ENCODE data around the gene AIFM3.

DNA sequence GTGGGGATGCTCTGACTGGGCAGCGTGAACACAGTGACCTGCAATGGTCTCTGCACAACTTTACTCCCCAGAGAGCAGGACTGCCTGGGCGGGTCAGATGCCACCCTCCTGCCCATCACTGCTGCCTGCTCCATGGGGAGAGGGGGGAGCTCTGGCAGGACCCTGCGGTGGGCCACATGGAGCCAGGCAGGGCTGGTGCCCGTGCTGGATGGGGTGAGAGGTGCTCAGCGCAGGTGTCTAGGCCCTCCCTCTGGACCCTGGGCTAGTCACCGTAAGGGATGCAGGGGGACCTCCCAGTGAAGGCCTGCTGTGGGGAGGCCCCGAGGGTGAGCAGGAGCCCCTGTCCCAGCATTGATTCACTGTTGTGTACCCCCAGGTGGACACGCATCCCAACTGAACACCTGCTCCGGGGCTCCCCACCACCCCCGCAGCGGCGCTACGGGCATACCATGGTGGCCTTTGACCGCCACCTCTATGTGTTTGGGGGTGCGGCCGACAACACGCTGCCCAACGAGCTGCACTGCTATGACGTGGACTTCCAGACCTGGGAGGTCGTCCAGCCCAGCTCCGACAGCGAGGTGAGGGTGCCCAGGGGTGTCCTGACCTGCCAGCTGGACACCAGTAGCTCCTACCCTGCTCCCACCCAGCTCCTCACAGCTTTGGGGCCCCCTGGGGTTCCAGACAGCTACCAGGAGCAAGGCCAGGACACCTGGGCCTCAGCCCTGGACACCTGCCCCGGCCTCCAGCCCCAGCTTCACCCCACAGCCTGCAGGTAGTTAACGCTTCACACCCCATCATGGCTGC is 24.4 kb downstream of the AIFM3 start:
- no peak for TF ChIP-seq POLR2A (IDR thresholded peaks at IDR 0.05; ENCODE audit: low read length)
- no peak for TF ChIP-seq GATA1 (IDR thresholded peaks at IDR 0.05; ENCODE audit: low read depth, low read length)
